Activated CD4-positive, CD25-positive, alpha-beta regulatory T cell treated with anti-CD3 and anti-CD28 coated beads, Interleukin-2, amount 50 U/mL, for 24 hours (primary cell): ENCODE data around the gene GPR137.
"Not testable (repeated sequence)": the region's sequence is repeated elsewhere in the genome, so short reads cannot be mapped to it uniquely, and the experiment has no call there.

Source experiments
- ATAC-seq, 2 donors: fragments of 150-1000 bp; cut with Tn5 transposase; one replicate each; pipeline ENCODE4 v1.10.0; 2021; ENCODE audit warnings: mild to moderate bottlenecking in 1 of 2, moderate library complexity in 1 of 2

GPR137 gene

GRCh38 chr11:64322925-64323260, 37.2 kb downstream of the GPR137 start:
- no peak for ATAC-seq

GRCh38 chr11:64323373-64323772, 37.7 kb downstream of the GPR137 start:
- no peak for ATAC-seq

GRCh38 chr11:64323984-64324383, 38.3 kb downstream of the GPR137 start:
- not testable (repeated sequence) for ATAC-seq

- ATAC-seq, result no peak
Observed at GRCh38 chr11:64324692-64325469, 39.2 kb downstream of the GPR137 start.

- no peak for ATAC-seq
Observed at GRCh38 chr11:64327375-64327774, 41.7 kb downstream of the GPR137 start.

- ATAC-seq, result no peak
Observed at GRCh38 chr11:64327993-64328392, 42.3 kb downstream of the GPR137 start.

GRCh38 chr11:64330888-64331287, 45.2 kb downstream of the GPR137 start:
- no peak for ATAC-seq

GRCh38 chr11:64331569-64332371, 46.1 kb downstream of the GPR137 start:
- peak; percentile 78 to 79 for ATAC-seq

GRCh38 chr11:64333556-64333955, 47.9 kb downstream of the GPR137 start:
- no peak for ATAC-seq

- ATAC-seq, result peak; percentile 77 to 78
Observed at GRCh38 chr11:64334764-64335735, 49.4 kb downstream of the GPR137 start.

- no peak for ATAC-seq
Observed at GRCh38 chr11:64337538-64338249, 52.0 kb downstream of the GPR137 start.

GRCh38 chr11:64338716-64339115, 53.1 kb downstream of the GPR137 start:
- ATAC-seq, result no peak
